ENCODE measurements around the gene GTF3C5.
"Not testable (repeated sequence)": the region's sequence is repeated elsewhere in the genome, so short reads cannot be mapped to it uniquely, and the experiment has no call there.

GTF3C5 gene

DNA sequence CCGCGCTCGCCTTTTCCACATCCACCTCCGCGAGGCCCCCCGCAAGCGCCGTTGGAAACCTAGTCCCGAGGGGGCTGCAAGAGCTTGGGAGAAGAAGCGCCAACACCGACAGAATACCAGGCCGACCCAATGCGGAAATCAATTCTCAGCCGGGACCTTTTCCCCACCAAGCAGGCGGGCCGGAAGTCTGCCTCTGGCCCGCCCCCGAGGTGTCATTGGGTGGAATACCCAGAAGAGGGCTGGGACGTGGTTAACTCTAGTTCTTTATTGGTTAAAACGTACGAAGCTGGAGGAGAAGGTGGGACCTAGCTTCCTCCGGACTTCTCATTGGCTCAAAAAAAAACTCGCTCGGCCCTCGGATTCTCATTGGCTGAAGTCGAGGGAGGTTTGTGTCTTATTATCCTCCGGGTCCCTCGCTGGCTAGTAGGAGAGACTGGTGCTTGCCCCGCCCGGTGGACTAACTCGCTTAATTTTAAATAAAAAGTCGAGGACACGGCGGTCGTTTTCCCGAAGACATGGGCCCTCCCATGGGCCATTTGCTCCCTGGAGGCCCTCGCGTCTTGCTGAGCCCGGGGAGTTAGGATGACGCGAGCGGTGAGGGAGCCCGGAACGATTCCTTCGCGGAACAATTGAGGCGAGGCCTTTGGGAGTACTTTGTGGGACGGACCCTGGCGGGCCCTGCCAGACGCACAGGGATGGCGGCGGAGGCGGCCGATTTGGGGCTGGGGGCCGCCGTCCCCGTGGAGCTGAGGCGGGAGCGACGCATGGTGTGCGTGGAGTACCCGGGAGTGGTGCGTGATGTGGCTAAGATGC, at the start of gene GTF3C5:
Gene GTF3C5, plus strand, starts transcription at position 681 of the 813 bp plus-strand sequence. Its CDS starts 15 bp downstream, at position 696.
- H3K4me1 Mint-ChIP-seq (ENCODE audit: low read depth) = peaks cover 52% of the 10 kb centered on the region
- H3K4me3 Mint-ChIP-seq = peak within 1 kb of the TSS; percentile 93

GRCh38 chr9:132982458-132982857, 48.3 kb upstream of the GTF3C5 start:
- DNase-seq = no peak
- Mint-ChIP-seq H3K27ac (no peak overlapping the region), H3K9me3 (no peaks in the 10 kb centered on the region), H3K4me1 (ENCODE audit: low read depth) (peaks cover 8% of the 10 kb centered on the region), H3K27me3 (peaks cover 83% of the 10 kb centered on the region), H3K36me3 (ENCODE audit: low read depth) (no peaks in the 10 kb centered on the region), H3K4me3 (no peak overlapping the region)

More for the DNA sequence above, at the start of gene GTF3C5:
- H3K36me3 Mint-ChIP-seq (ENCODE audit: low read depth) = peaks cover 45% of the 10 kb centered on the region
- peak within 1 kb of the TSS; percentile 98 for H3K27ac Mint-ChIP-seq
- H3K9me3 Mint-ChIP-seq = no peaks in the 10 kb centered on the region
- H3K27me3 Mint-ChIP-seq = no peaks in the 10 kb centered on the region
- DNase-seq = peak; percentile 91

- peaks cover 5% of the 10 kb centered on the region for H3K4me1 Mint-ChIP-seq (ENCODE audit: low read depth)
- H3K27ac Mint-ChIP-seq = no peak overlapping the region
- H3K9me3 Mint-ChIP-seq = no peaks in the 10 kb centered on the region
- no peak overlapping the region for H3K4me3 Mint-ChIP-seq
- no peak for DNase-seq
- H3K27me3 Mint-ChIP-seq = peaks cover 78% of the 10 kb centered on the region
- no peaks in the 10 kb centered on the region for H3K36me3 Mint-ChIP-seq (ENCODE audit: low read depth)
Observed at GRCh38 chr9:132983491-132984201, 47.2 kb upstream of the GTF3C5 start.

DNA sequence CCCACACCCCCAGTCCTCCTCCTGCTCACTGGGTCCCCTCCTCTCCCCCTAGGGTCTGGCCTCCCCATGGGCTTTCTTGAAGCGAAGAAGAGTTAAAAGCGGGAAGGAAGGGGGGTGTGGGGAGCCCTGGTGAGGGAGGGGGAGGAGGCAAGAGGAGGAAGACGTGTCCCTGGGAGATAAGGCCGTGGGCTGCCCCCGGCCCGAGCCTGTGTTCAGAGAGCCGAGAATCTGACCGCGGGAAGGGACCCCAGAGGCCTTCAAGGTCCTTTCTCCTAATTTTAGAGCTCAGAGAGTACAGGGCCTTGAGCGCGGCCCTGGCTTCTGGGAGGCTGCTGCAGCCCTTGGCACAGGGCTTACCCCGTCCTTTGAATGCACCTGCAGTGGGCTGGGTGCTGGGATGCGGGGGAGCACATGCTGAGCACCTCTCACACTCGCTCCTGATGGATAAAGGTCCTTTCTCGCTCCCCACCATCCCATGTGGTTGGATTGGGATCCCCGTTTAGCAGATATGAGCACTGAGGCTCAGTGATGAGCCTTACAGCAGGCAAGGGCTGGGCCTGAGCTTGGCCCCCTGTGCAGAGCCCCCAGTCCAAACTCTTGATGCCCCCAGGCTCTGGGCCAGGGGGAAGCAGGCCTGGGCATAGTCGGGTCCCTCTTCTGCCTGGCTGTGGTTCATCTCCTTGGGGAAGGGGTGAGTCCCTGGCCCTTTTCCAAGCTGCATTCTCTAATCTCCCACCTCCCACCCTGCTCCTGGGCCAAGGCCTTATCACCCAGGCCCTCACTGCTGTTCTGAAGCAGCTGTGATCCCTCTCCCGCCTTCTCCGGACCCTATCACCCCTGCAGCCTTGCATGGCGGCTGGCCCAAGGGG, 46.4 kb upstream of the GTF3C5 start:
- Mint-ChIP-seq H3K4me1 (ENCODE audit: low read depth) (peaks cover 1% of the 10 kb centered on the region), H3K4me3 (no peak overlapping the region), H3K27me3 (peaks cover 72% of the 10 kb centered on the region), H3K27ac (no peak overlapping the region), H3K9me3 (no peaks in the 10 kb centered on the region), H3K36me3 (ENCODE audit: low read depth) (no peaks in the 10 kb centered on the region)
- DNase-seq = no peak

DNA sequence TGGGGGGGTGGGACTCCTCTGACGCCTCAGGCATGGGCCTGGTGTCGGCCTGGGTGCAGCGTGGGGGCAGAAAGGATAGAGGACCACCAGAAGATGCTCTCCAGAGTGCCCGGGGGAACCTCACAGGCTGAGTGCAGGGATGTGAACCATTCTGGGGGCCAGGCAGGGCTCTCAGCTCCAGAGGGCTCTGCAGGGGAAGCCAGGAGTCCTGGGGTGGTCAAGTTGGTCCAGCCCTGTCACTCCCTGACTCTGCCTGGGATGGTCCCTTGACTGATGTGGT, 45.8 kb upstream of the GTF3C5 start:
- H3K9me3 Mint-ChIP-seq = no peaks in the 10 kb centered on the region
- no peaks in the 10 kb centered on the region for H3K36me3 Mint-ChIP-seq (ENCODE audit: low read depth)
- no peak overlapping the region for H3K27ac Mint-ChIP-seq
- H3K27me3 Mint-ChIP-seq = peaks cover 67% of the 10 kb centered on the region
- no peak for DNase-seq
- no peak overlapping the region for H3K4me3 Mint-ChIP-seq
- no peaks in the 10 kb centered on the region for H3K4me1 Mint-ChIP-seq (ENCODE audit: low read depth)

- Mint-ChIP-seq H3K4me3 (no peak overlapping the region), H3K27ac (no peak overlapping the region), H3K27me3 (peaks cover 62% of the 10 kb centered on the region), H3K36me3 (ENCODE audit: low read depth) (no peaks in the 10 kb centered on the region), H3K9me3 (no peaks in the 10 kb centered on the region), H3K4me1 (ENCODE audit: low read depth) (no peaks in the 10 kb centered on the region)
- no peak for DNase-seq
Observed at GRCh38 chr9:132985489-132985888, 45.3 kb upstream of the GTF3C5 start.

DNA sequence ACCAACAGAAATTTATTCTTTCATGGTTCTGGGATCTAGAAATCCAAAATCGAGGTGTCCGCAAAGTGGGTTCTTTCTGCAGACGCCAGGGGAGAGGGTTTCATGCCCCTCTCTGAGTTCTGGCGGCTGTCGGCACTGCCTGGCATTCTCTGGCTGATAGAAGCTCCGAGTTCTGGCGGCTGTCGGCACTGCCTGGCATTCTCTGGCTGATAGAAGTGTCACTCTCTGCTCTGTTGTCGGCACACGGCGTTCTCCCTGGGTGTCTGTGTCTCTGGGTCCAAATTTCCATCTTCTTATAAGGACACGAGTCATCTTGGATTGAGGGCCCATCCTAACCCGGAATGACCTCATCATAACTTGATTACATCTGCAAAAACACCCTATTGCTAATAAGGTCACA, 44.7 kb upstream of the GTF3C5 start:
- Mint-ChIP-seq H3K4me1 (ENCODE audit: low read depth) (no peaks in the 10 kb centered on the region), H3K27me3 (peaks cover 56% of the 10 kb centered on the region), H3K9me3 (no peaks in the 10 kb centered on the region), H3K27ac (no peak overlapping the region), H3K36me3 (ENCODE audit: low read depth) (no peaks in the 10 kb centered on the region), H3K4me3 (no peak overlapping the region)
- no peak for DNase-seq

DNA sequence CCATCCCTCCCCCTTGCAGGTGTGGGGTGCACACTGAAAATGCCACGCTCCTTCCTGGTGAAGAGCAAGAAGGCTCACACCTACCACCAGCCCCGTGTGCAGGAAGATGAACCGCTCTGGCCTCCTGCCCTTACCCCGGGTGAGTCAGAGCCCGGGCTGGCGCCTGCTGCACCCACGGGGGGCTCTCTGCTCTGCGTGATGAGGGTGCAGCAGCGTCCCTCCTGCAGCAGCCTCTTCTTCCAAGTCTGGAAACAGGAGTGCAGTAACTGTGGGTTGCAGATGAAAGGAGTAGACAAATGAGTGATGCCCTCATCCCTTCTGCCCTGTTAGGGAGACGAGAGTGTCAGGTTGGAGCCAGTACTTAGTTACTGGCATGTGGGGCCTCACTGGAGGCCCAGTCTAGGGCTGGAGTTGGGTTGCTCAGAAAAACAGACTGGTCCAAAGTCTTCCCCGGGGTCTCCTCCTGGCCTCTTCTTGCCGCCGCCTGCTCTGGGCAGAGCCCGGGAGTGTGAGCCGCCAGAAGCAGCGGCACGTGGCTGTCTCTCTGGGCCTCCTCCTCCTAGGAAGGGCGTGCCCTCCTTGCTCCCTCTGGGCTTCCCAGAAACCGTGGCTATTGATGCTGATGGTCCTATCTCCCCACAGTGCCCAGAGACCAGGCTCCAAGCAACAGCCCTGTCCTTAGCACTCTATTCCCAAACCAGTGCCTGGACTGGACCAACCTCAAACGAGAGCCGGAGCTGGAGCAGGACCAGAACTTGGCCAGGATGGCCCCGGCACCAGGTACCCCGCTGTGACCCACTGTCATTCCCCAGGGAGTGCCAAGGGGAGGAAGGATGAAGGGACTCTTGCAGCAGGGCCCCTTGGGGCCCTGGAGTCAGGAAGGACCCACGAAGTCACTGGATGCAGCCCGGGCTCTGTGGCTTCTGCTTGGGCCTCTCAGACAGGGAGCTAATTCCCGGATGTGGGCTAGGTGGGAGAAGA, 43.9 kb upstream of the GTF3C5 start:
- Mint-ChIP-seq H3K4me3 (no peak overlapping the region), H3K36me3 (ENCODE audit: low read depth) (no peaks in the 10 kb centered on the region), H3K27me3 (peaks cover 55% of the 10 kb centered on the region), H3K9me3 (no peaks in the 10 kb centered on the region), H3K4me1 (ENCODE audit: low read depth) (no peaks in the 10 kb centered on the region), H3K27ac (no peak overlapping the region)
- DNase-seq = no peak

DNA sequence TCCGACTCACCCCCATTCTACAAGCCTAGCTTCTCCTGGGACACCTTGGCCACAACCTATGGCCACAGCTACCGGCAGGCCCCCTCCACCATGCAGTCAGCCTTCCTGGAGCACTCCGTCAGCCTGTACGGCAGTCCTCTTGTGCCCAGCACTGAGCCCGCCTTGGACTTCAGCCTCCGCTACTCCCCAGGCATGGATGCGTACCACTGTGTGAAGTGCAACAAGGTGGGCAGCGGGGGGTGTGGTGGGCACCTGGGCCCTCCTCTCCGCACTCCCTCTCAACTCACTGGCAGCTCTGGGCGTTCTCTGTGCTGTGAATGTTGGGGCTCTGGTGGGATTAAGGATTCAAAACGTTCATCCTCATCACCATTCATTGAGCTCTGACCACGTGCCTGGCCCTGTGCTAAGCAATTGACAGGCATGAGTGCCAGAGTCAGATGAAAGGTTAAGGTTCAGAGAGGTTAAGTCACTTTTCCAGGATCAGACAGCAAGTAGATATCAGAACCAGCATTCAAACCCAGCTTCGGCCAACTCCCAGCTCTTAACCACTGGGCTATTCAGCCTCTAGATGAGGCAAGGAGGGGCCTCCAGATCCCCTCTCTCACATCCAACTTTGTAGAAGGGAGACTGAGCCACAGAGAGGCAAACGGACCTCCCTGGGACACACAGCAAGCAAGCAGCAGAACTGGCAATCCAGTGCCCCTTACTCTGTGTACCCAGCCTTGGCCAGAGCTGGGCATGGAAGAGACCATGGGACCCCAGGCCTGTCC, 42.4 kb upstream of the GTF3C5 start:
- Mint-ChIP-seq H3K4me3 (no peak overlapping the region), H3K27ac (no peak overlapping the region), H3K9me3 (no peaks in the 10 kb centered on the region), H3K36me3 (ENCODE audit: low read depth) (no peaks in the 10 kb centered on the region), H3K4me1 (ENCODE audit: low read depth) (no peaks in the 10 kb centered on the region), H3K27me3 (peaks cover 57% of the 10 kb centered on the region)
- DNase-seq = no peak

GRCh38 chr9:132989014-132989310, 41.8 kb upstream of the GTF3C5 start:
- Mint-ChIP-seq H3K36me3 (ENCODE audit: low read depth) (no peaks in the 10 kb centered on the region), H3K9me3 (no peaks in the 10 kb centered on the region), H3K27me3 (peaks cover 60% of the 10 kb centered on the region), H3K4me3 (no peak overlapping the region), H3K27ac (no peak overlapping the region), H3K4me1 (ENCODE audit: low read depth) (no peaks in the 10 kb centered on the region)
- DNase-seq = no peak

- no peak for DNase-seq
- Mint-ChIP-seq H3K4me3 (no peak overlapping the region), H3K27ac (no peak overlapping the region), H3K27me3 (peaks cover 63% of the 10 kb centered on the region), H3K9me3 (no peaks in the 10 kb centered on the region), H3K36me3 (ENCODE audit: low read depth) (no peaks in the 10 kb centered on the region), H3K4me1 (ENCODE audit: low read depth) (peaks cover 3% of the 10 kb centered on the region)
Observed at GRCh38 chr9:132989414-132989996, 41.3 kb upstream of the GTF3C5 start.

DNA sequence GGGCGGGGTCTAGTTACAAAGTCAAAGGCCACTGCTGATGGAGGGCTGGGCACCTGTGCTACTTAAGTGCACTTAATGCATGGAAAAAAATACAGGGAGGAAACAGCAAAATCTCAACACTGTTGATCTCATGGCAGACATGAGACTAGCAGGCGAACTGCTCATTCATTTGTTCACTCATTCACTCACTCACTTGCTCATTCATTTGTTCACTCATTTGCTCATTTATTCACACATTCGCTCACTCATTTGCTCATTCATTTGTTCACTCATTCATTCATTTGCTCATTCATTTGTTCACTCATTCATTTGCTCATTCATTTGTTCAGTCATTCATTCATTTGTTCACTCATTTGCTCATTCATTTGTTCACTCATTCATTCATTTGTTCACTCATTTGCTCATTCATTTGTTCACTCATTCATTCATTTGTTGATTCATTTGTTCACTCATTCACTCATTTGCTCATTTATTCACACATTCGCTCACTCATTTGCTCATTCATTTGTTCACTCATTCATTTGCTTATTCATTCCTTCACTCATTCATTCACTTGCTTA, 40.7 kb upstream of the GTF3C5 start:
- DNase-seq; H3K4me3 Mint-ChIP-seq; H3K36me3 Mint-ChIP-seq (ENCODE audit: low read depth); H3K9me3 Mint-ChIP-seq; H3K4me1 Mint-ChIP-seq (ENCODE audit: low read depth); H3K27ac Mint-ChIP-seq: not testable (repeated sequence)
- H3K27me3 Mint-ChIP-seq = peaks cover 64% of the 10 kb centered on the region

DNA sequence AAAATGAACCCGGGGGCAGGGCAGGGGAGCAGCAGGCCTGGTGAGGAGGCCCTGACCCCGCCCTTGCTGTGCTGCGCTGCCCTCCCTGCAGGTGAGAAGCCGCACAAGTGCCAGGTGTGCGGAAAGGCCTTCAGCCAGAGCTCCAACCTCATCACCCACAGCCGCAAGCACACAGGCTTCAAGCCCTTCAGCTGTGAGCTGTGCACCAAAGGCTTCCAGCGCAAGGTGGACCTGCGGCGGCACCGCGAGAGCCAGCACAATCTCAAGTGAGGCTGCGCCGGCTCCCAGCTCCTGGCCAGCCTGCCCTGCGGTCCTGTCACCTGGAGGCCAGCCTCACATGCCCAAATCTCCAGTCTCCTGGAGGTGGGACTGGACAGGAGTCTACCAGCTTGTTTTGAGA, 40.0 kb upstream of the GTF3C5 start:
- DNase-seq = no peak
- H3K4me3 Mint-ChIP-seq = no peak overlapping the region
- H3K36me3 Mint-ChIP-seq (ENCODE audit: low read depth) = no peaks in the 10 kb centered on the region
- H3K9me3 Mint-ChIP-seq = no peaks in the 10 kb centered on the region
- no peak overlapping the region for H3K27ac Mint-ChIP-seq
- H3K27me3 Mint-ChIP-seq = peaks cover 60% of the 10 kb centered on the region
- H3K4me1 Mint-ChIP-seq (ENCODE audit: low read depth) = peaks cover 6% of the 10 kb centered on the region
